Measurements from ENCODE around the gene SCARF1.
A peak's percentile ranks its signal among the peaks of the same experiment; 100 is the strongest.
"Not testable (repeated sequence)": the region's sequence is repeated elsewhere in the genome, so short reads cannot be mapped to it uniquely, and the experiment has no call there.

SCARF1 gene, protein sequence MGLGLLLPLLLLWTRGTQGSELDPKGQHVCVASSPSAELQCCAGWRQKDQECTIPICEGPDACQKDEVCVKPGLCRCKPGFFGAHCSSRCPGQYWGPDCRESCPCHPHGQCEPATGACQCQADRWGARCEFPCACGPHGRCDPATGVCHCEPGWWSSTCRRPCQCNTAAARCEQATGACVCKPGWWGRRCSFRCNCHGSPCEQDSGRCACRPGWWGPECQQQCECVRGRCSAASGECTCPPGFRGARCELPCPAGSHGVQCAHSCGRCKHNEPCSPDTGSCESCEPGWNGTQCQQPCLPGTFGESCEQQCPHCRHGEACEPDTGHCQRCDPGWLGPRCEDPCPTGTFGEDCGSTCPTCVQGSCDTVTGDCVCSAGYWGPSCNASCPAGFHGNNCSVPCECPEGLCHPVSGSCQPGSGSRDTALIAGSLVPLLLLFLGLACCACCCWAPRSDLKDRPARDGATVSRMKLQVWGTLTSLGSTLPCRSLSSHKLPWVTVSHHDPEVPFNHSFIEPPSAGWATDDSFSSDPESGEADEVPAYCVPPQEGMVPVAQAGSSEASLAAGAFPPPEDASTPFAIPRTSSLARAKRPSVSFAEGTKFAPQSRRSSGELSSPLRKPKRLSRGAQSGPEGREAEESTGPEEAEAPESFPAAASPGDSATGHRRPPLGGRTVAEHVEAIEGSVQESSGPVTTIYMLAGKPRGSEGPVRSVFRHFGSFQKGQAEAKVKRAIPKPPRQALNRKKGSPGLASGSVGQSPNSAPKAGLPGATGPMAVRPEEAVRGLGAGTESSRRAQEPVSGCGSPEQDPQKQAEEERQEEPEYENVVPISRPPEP

DNA sequence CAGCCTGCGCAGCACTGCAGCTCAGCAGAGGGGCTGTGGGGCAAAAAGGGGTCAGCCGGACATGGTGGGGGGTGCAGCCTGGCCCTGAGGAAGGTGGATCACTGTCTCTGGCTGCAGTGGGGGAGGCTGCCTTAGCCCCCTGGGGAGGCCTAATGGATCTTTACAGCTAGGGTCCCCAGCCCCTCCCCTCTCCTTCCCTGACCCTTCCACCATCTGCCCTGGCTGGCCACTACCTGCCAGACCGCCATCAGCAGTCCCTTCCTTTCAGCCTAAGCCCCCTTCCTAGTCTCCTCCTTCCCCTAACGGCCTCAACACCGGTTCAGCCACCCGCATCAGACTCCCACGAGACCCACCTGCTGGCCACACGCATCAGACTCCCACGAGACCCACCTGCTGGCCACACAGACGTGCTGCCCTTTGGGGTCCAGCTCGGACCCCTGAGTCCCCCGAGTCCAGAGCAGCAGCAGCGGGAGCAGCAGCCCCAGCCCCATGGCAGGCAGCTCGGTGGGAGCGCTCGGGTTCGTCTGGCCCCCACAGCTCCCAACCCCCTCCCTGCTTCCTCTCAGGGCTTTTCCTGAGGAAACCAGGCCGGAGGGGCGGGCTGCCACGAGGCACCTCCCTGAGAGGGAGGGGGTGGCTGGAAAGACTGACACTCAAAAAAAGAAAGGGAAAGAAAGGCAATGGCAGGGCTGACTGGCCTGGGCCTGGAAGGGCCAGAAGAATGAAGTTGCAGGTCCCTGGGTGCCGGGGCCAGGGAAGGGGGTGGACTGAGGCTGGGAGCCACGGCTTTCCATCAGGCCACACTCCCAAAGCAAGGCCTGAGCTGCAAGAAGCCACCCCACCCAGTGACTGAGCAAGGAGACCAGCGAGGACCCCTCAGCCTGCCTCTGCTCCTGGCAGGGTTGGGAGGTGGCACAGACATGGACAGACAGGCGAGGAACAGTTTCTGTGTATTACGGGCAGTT, at the start of gene SCARF1:
TSS of gene SCARF1 (minus strand) at position 526 of the 965 bp plus-strand sequence. CDS start at position 491, 35 bp downstream.
- DNase-seq, result no peak

- DNase-seq, result no peak
Measured at GRCh38 chr17:1693339-1693738, 47.8 kb upstream of the SCARF1 start.

GRCh38 chr17:1690544-1691221, 45.2 kb upstream of the SCARF1 start:
- DNase-seq, result no peak

DNA sequence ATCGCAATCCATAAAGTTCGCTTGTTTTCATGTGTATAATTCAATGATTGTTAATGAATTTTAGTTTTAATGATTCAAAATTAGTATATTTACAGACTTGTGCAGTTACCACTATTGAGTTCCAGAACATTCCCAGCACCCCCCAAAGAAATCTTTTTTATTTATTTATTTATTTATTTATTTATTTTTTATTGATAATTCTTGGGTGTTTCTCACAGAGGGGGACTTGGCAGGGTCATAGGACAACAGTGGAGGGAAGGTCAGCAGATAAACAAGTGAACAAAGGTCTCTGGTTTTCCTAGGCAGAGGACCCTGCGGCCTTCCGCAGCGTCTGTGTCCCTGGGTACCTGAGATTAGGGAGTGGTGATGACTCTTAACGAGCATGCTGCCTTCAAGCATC, 42.9 kb upstream of the SCARF1 start:
- not testable (repeated sequence) for DNase-seq

GRCh38 chr17:1686086-1686485, 40.6 kb upstream of the SCARF1 start:
- no peak for DNase-seq

GRCh38 chr17:1684378-1685189, 39.1 kb upstream of the SCARF1 start, which contains the start of gene PRPF8:
TSS of gene PRPF8 (minus strand) at chr17:1684867. CDS start at chr17:1684571, 296 bp downstream.
- peak; percentile 97 for DNase-seq

DNA sequence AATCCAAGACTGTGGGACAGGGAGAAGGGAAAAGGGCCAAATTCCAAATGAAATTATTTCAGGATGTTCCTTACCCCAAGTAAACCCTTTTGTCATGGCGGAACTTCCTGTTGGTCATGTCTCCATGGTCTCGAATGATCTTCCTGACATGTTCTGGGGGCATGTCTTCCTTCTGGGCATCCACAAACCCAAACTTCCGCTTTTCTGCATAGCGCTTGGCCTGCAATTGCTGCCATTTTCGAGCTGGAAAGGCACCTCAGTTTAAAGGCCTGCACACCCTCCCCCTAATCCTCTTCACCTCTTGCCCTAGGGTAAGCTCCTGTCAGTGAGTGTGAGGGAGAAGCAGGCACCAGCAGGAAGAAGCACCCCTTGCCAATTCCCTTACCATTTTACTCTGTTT, 37.9 kb upstream of the SCARF1 start:
- no peak for DNase-seq

- no peak for DNase-seq
Measured at GRCh38 chr17:1676401-1676800, 30.9 kb upstream of the SCARF1 start.

GRCh38 chr17:1673041-1673785, 27.7 kb upstream of the SCARF1 start:
- DNase-seq, result no peak

DNA sequence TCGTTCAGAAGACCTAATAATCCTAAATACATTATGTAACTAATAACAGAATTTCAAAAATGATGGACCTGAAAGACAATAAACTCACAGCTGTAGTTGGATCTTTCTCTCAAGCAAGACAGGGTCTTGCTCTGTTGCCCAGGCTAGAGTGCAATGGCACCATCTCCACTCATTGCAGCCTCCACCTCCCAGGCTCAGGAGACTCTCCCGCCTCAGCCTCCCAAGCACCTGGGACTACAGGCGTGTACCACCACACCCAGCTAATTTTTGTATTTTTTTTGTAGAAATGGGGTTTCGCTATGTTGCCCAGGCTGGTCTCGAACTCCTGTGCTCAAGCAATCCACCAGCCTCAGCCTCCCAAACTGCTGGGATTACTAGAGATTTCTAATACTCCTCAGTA, 18.4 kb upstream of the SCARF1 start:
- not testable (repeated sequence) for DNase-seq

DNA sequence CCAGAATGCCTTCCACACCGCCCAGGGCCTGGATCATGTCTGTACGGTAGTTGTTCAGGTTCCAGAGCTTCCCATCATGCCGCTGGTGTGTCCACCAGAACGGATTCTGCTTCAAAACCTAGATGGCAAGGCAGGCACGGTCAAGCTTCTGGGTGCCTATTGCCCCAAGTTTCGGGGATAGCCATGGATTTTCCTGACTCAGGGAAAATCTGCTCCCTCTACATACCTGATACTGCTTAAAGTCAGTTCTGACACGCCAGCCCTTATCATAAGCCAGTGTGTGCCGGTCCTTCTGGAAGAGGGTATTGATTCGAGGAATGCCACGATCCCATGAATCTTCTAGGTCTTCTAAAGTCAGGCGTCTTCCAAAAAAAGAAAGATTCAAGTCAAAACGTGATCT, 15.5 kb upstream of the SCARF1 start:
- no peak for DNase-seq

- no peak for DNase-seq
Measured at GRCh38 chr17:1658100-1658499, 12.6 kb upstream of the SCARF1 start.

GRCh38 chr17:1653735-1654134, 8.2 kb upstream of the SCARF1 start:
- DNase-seq, result no peak

- not testable (repeated sequence) for DNase-seq
Measured at GRCh38 chr17:1652794-1653193, 7.3 kb upstream of the SCARF1 start.

DNA sequence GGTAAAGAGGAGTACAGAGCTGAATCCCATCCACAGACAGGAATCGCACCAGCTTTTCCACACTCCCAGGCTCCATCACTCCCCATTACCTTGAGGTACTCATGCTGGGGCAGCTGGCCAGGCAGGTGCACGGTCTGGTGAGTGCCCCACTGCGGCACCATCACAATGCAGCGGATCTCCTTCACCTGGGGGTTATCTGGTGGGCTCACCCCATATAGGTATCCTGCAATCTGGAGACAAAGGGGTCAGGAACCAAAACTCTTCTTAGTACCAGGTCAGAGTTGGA, 6.0 kb upstream of the SCARF1 start:
- DNase-seq, result no peak

DNA sequence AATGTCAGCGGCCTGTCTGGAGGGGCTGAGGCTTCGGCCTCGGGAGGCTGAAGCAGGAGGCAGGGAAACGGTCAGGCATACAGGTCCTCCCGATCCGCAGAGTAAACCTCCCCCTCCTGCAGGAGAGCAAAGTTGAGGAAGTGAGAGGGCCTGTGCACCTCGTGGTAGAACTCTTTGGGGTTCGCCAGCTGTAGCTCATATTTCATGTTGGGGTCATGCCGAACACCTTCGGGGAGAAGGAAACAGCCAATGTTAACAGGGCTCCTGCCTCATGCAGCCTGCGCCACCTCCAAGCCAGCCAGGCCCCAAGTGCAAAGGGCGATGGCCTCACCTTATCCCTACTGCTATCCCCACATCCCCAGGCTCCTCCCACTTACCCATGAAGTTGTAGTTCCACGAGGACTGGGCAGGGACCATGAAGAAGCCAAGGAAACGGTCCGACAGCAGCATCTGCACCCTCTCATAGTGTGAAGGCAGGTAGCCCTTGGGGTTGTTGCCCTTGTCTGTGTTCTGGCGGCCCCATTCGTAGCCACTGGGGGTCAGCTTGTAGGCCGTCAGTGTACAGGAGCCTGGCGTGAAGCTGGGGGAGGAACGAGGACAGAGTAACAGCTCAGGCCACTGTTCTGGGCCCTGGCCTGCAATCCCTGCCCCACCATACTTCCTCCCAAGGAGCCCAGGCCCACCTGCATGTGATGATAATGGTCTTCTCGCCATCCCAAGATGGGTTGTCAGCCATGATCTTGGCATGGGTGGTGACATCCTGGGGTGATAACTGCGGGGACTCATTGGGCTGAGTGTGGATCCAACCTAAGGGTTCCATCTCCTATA, 5.4 kb upstream of the SCARF1 start:
- DNase-seq, result no peak

DNA sequence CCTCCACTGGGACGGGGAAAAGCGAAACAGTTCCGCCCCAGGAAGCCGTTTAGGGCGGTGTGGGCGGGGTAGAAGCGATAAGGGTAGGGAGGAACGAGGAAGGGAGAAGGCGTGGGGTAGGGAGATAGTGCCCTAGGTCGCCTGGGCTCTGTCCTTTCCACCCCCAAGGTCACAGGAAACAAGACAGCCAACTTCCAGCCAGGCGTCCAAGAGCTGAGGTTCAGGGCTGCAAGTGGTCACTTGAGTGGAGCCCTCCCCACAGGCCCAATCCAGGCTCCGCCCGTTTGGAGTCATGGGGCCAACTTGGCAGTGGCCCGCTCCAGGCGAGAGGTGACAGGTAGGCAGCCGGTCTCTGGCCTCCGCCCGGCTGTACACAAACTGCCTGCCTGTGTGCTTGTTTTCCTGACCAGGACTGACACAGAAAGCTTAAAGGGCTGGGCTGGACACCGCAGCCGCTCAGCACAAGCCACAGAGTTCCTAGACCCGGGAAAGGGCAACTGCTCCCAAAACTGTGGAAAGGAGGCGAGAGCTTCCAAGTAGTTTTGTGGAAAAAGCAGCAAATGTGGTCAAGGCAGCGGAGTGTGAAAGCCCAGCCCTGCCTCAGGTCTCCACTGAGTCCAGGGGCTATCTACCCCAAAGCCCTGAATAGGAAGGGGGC, 4.4 kb upstream of the SCARF1 start, which contains the start of gene RILP:
TSS of gene RILP (minus strand) at position 23 of the 658 bp plus-strand sequence. CDS start 62 bp downstream, outside the sequence.
- no peak for DNase-seq

- peak; percentile 92 for DNase-seq
Measured at GRCh38 chr17:1648963-1649843, 3.7 kb upstream of the SCARF1 start.

Data from activated CD4-positive, alpha-beta T cell treated with anti-CD3 and anti-CD28 coated beads for 1 hour (primary cell).